Measurements from ENCODE around the gene PPM1L.

Gene PPM1L

GRCh38 chr3:160841455-160841854, 85.4 kb downstream of the PPM1L start:
- no peak for FAIRE-seq
- DNase-seq (ENCODE audit: insufficient read length, low spot score), result no peak

- no peak for FAIRE-seq
These were observed 86.3 kb downstream of the PPM1L start for GRCh38 chr3:160842021-160843005.

GRCh38 chr3:160851629-160852210, 95.7 kb downstream of the PPM1L start:
- FAIRE-seq, result no peak
- no peak for DNase-seq (ENCODE audit: insufficient read length, low spot score)

More at GRCh38 chr3:160842021-160843005, 86.3 kb downstream of the PPM1L start:
- no peak for DNase-seq (ENCODE audit: insufficient read length, low spot score)

- FAIRE-seq (no peak), DNase-seq (ENCODE audit: insufficient read length, low spot score) (no peak)
These were observed 96.8 kb downstream of the PPM1L start for GRCh38 chr3:160852856-160853255.

- FAIRE-seq (no peak), DNase-seq (ENCODE audit: insufficient read length, low spot score) (no peak)
These were observed 100.4 kb downstream of the PPM1L start for GRCh38 chr3:160856450-160856849.

- no peak for FAIRE-seq
- no peak for DNase-seq (ENCODE audit: insufficient read length, low spot score)
These were observed 101.6 kb downstream of the PPM1L start for GRCh38 chr3:160857476-160858119.

GRCh38 chr3:160860346-160860745, 104.3 kb downstream of the PPM1L start:
- FAIRE-seq, result no peak

GRCh38 chr3:160869825-160870224, 113.8 kb downstream of the PPM1L start:
- FAIRE-seq (no peak), DNase-seq (ENCODE audit: insufficient read length, low spot score) (no peak)

More at GRCh38 chr3:160860346-160860745, 104.3 kb downstream of the PPM1L start:
- no peak for DNase-seq (ENCODE audit: insufficient read length, low spot score)

- no peak for DNase-seq (ENCODE audit: insufficient read length, low spot score)
- FAIRE-seq, result no peak
These were observed 114.3 kb downstream of the PPM1L start for GRCh38 chr3:160870327-160870726.

- FAIRE-seq (no peak), DNase-seq (ENCODE audit: insufficient read length, low spot score) (no peak)
These were observed 118.7 kb downstream of the PPM1L start for GRCh38 chr3:160874736-160875135.

- no peak for FAIRE-seq
These were observed 120.6 kb downstream of the PPM1L start for GRCh38 chr3:160876643-160877042.

GRCh38 chr3:160879859-160880258, 123.8 kb downstream of the PPM1L start:
- FAIRE-seq (no peak), DNase-seq (ENCODE audit: insufficient read length, low spot score) (no peak)

More at GRCh38 chr3:160876643-160877042, 120.6 kb downstream of the PPM1L start:
- no peak for DNase-seq (ENCODE audit: insufficient read length, low spot score)

GRCh38 chr3:160883373-160883772, 127.3 kb downstream of the PPM1L start:
- no peak for DNase-seq (ENCODE audit: insufficient read length, low spot score)
- FAIRE-seq, result no peak

GRCh38 chr3:160885791-160886286, 129.8 kb downstream of the PPM1L start:
- no peak for DNase-seq (ENCODE audit: insufficient read length, low spot score)

GRCh38 chr3:160886421-160886820, 130.4 kb downstream of the PPM1L start:
- DNase-seq (ENCODE audit: insufficient read length, low spot score) (no peak), FAIRE-seq (no peak)

More at GRCh38 chr3:160885791-160886286, 129.8 kb downstream of the PPM1L start:
- FAIRE-seq, result no peak

GRCh38 chr3:160893207-160893606, 137.2 kb downstream of the PPM1L start:
- FAIRE-seq, result no peak
- no peak for DNase-seq (ENCODE audit: insufficient read length, low spot score)

- FAIRE-seq (no peak), DNase-seq (ENCODE audit: insufficient read length, low spot score) (no peak)
These were observed 148.7 kb downstream of the PPM1L start for GRCh38 chr3:160904691-160905090.

- no peak for FAIRE-seq
- no peak for DNase-seq (ENCODE audit: insufficient read length, low spot score)
These were observed 150.6 kb downstream of the PPM1L start for GRCh38 chr3:160906646-160907045.

GRCh38 chr3:160909917-160910316, 153.9 kb downstream of the PPM1L start:
- DNase-seq (ENCODE audit: insufficient read length, low spot score) (no peak), FAIRE-seq (no peak)

GRCh38 chr3:160911411-160911810, 155.4 kb downstream of the PPM1L start:
- FAIRE-seq, result no peak
- no peak for DNase-seq (ENCODE audit: insufficient read length, low spot score)

- DNase-seq (ENCODE audit: insufficient read length, low spot score) (no peak), FAIRE-seq (no peak)
These were observed 160.4 kb downstream of the PPM1L start for GRCh38 chr3:160916472-160916871.
